Hepatocyte (in vitro differentiated cells): Measurements from ENCODE around the gene CD58.

ENCODE experiments used
- CTCF ChIP-seq: fragments of 200-600 bp; sonication (generic); IDR thresholded peaks from 2 replicates; pipeline ENCODE4 v1.5.1; 2016; ENCODE audit warnings: antibody characterized with exemption, mild to moderate bottlenecking; ENCODE audit not compliant: poor library complexity
- EZH2 ChIP-seq: fragments of 200-600 bp; sonication (generic); IDR thresholded peaks from 2 replicates; pipeline ENCODE4 v1.6.1; 2016; ENCODE audit warnings: antibody characterized with exemption, mild to moderate bottlenecking, borderline replicate concordance
- EZH2phosphoT487 ChIP-seq: fragments of 200-600 bp; sonication (generic); IDR thresholded peaks from one replicate; pipeline ENCODE4 v1.6.1; 2018; ENCODE audit warnings: antibody characterized with exemption, mild to moderate bottlenecking, low read depth, moderate library complexity; ENCODE audit not compliant: unreplicated experiment, severe bottlenecking

- TF ChIP-seq CTCF = no peak
- TF ChIP-seq EZH2 = no peak
- no peak for TF ChIP-seq EZH2phosphoT487
Observed at GRCh38 chr1:116508085-116508983, 62.5 kb downstream of the CD58 start.
